Esophagus squamous epithelium (tissue), 4 donors: ENCODE results near the gene HTR3C.

Experiments
- POLR2A ChIP-seq, 4 donors: fragments of 450-650 bp; IDR thresholded peaks; one replicate each; pipeline ENCODE4 v1.6.1; 2017; ENCODE audit warnings: antibody characterized with exemption in 4 of 4, mild to moderate bottlenecking in 4 of 4, moderate library complexity in 3 of 4
- TF ChIP-seq, protein P1 (sequence below), 6 experiments: fragments of 450-650 bp in 4 of 6; fragments of 200-600 bp in 2 of 6; sonication (generic) in 2 of 6; IDR thresholded peaks; one replicate each; pipeline ENCODE4 v1.5.1; 2016 to 2019; ENCODE audit warnings: antibody characterized with exemption in 6 of 6, mild to moderate bottlenecking in 4 of 6, moderate library complexity in 4 of 6

- TF ChIP-seq, protein P1, sequence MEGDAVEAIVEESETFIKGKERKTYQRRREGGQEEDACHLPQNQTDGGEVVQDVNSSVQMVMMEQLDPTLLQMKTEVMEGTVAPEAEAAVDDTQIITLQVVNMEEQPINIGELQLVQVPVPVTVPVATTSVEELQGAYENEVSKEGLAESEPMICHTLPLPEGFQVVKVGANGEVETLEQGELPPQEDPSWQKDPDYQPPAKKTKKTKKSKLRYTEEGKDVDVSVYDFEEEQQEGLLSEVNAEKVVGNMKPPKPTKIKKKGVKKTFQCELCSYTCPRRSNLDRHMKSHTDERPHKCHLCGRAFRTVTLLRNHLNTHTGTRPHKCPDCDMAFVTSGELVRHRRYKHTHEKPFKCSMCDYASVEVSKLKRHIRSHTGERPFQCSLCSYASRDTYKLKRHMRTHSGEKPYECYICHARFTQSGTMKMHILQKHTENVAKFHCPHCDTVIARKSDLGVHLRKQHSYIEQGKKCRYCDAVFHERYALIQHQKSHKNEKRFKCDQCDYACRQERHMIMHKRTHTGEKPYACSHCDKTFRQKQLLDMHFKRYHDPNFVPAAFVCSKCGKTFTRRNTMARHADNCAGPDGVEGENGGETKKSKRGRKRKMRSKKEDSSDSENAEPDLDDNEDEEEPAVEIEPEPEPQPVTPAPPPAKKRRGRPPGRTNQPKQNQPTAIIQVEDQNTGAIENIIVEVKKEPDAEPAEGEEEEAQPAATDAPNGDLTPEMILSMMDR (IDR thresholded peaks at IDR 0.05) = no peak
- TF ChIP-seq POLR2A (IDR thresholded peaks at IDR 0.05) = no peak
Measured at GRCh38 chr3:184068344-184068743, 15.5 kb downstream of the HTR3C start.
